H1 (cell line): ENCODE measurements around the gene CDC7. TPM values are rescaled to one million over a fixed set of nuclear protein-coding genes. Genes with fewer than 3 reads are reported as not detected.

Source experiments
- CTCF ChIA-PET: fragments of 300-600 bp; sonication (Branson Sonifier 250); formaldehyde crosslinking; loops from one replicate; lab custom pipeline; 2021; ENCODE audit not compliant: partially characterized antibody; lab: Charles Lee
- POLR2A ChIA-PET: fragments of 300-600 bp; sonication (Branson Sonifier 250); formaldehyde crosslinking; loops from one replicate; lab custom pipeline; 2021; ENCODE audit warnings: inconsistent platforms; ENCODE audit not compliant: partially characterized antibody; lab: Charles Lee
- DNase-seq, 2 experiments: peaks; one replicate each; pipeline versions ENCODE4 v3.0.0 to v3.0.0-alpha.2; 2010 to 2022; ENCODE audit warnings: low spot score in 2 of 2, low read depth in 1 of 2, mixed read lengths in 1 of 2
- FAIRE-seq: peaks from 2 replicates; lab custom pipeline; 2011; peaks lifted over from hg19 to GRCh38; lab: Jason Lieb, UNC
- H2AFZ ChIP-seq: 2 replicates; pipeline ENCODE4 v1.8.1; 2012; ENCODE audit warnings: low read length, inconsistent platforms
- H2AK5ac ChIP-seq: 2 replicates; pipeline ENCODE4 v1.6.1; 2013; ENCODE audit warnings: low read depth, low read length
- H2BK120ac ChIP-seq: replicated peaks from 2 replicates; pipeline ENCODE3; 2013; ENCODE audit warnings: low read depth, low read length, inconsistent platforms
- H2BK12ac ChIP-seq: 2 replicates; pipeline ENCODE4 v1.6.1; 2013; ENCODE audit warnings: low read depth, low read length
- H2BK15ac ChIP-seq: 2 replicates; pipeline ENCODE4 v1.6.1; 2013; ENCODE audit warnings: low read length
- H2BK20ac ChIP-seq: 2 replicates; pipeline ENCODE4 v1.6.1; 2013; ENCODE audit warnings: low read length
- H2BK5ac ChIP-seq: 2 replicates; pipeline ENCODE4 v1.6.1; 2013; ENCODE audit warnings: low read depth, low read length
- H3K14ac ChIP-seq: 2 replicates; pipeline ENCODE4 v1.6.1; 2013; ENCODE audit warnings: inconsistent platforms; ENCODE audit not compliant: insufficient read length
- H3K18ac ChIP-seq: 2 replicates; pipeline ENCODE4 v1.6.1; 2013; ENCODE audit warnings: low read length; ENCODE audit errors: extremely low read depth
- H3K23ac ChIP-seq: 2 replicates; pipeline ENCODE4 v1.6.1; 2013; ENCODE audit warnings: inconsistent platforms; ENCODE audit not compliant: insufficient read length
- H3K23me2 ChIP-seq: 2 replicates; pipeline ENCODE4 v1.6.1; 2013; ENCODE audit warnings: low read depth, low read length
- H3K27ac ChIP-seq: 2 replicates; pipeline ENCODE4 v1.6.1; 2011; ENCODE audit warnings: low read depth, low read length, inconsistent platforms
- H3K27me3 ChIP-seq, 4 experiments: replicated peaks in 1 of 4; 1 replicate in 1 of 4; 2 replicates in 3 of 4; pipeline versions ENCODE4 v1.6.1 to v1.8.1; 2011 to 2013; ENCODE audit warnings: low read length in 3 of 4, mild to moderate bottlenecking in 3 of 4, inconsistent platforms in 2 of 4, mixed read lengths in 2 of 4, moderate library complexity in 1 of 4; ENCODE audit not compliant: control insufficient read depth in 3 of 4, insufficient read depth in 3 of 4; ENCODE audit errors: extremely low read depth in 1 of 4
- H3K36me3 ChIP-seq, 4 experiments: 2 replicates each; pipeline versions ENCODE4 v1.6.1 to v1.8.1; 2011 to 2013; ENCODE audit warnings: mild to moderate bottlenecking in 4 of 4, low read length in 3 of 4, moderate library complexity in 2 of 4, control low read depth in 1 of 4, inconsistent platforms in 1 of 4; ENCODE audit not compliant: insufficient read depth in 4 of 4, control insufficient read depth in 2 of 4
- H3K4ac ChIP-seq: replicated peaks from 2 replicates; pipeline ENCODE3; 2013; ENCODE audit warnings: low read length, low read depth, mixed read lengths, inconsistent platforms; ENCODE audit not compliant: insufficient read length
- H3K4me1 ChIP-seq, 4 experiments: replicated peaks in 1 of 4; 1 replicate in 1 of 4; 2 replicates in 3 of 4; pipeline versions ENCODE4 v1.6.1 to v1.8.1; 2011 to 2013; ENCODE audit warnings: low read length in 3 of 4, inconsistent platforms in 2 of 4, mixed read lengths in 1 of 4; ENCODE audit not compliant: insufficient read depth in 4 of 4, control insufficient read depth in 3 of 4
- H3K4me2 ChIP-seq, 2 experiments: 2 replicates each; pipeline versions ENCODE4 v1.6.1 to v1.8.1; 2011 to 2013; ENCODE audit warnings: low read depth in 2 of 2, low read length in 2 of 2, control low read depth in 1 of 2, inconsistent platforms in 1 of 2, mild to moderate bottlenecking in 1 of 2; ENCODE audit not compliant: insufficient read depth in 1 of 2
- H3K4me3 ChIP-seq, 4 experiments: fragments of 200-600, 300-600 bp in 1 of 4; sonication (generic), shearing (Covaris generic), sonication (Bioruptor Twin) in 1 of 4; 2 replicates each; pipeline versions ENCODE4 v1.5.1 to v1.8.1; 2011 to 2016; ENCODE audit warnings: low read length in 4 of 4, low read depth in 3 of 4, control low read depth in 2 of 4, inconsistent platforms in 2 of 4, mild to moderate bottlenecking in 2 of 4, mixed read lengths in 1 of 4, moderate library complexity in 1 of 4; ENCODE audit not compliant: insufficient read depth in 2 of 4; ENCODE audit errors: extremely low read depth in 1 of 4
- H3K56ac ChIP-seq: replicated peaks from 2 replicates; pipeline ENCODE3; 2013; ENCODE audit warnings: low read depth, mild to moderate bottlenecking, mixed read lengths, low read length, inconsistent platforms; ENCODE audit not compliant: insufficient read length
- H3K79me1 ChIP-seq: 2 replicates; pipeline ENCODE4 v1.6.1; 2013; ENCODE audit warnings: low read depth, low read length, control low read depth
- H3K79me2 ChIP-seq, 2 experiments: 2 replicates each; pipeline versions ENCODE4 v1.6.1 to v1.8.1; 2012 to 2013; ENCODE audit warnings: low read length in 2 of 2, mild to moderate bottlenecking in 2 of 2, inconsistent platforms in 1 of 2; ENCODE audit not compliant: insufficient read depth in 2 of 2, control insufficient read depth in 1 of 2
- H3K9ac ChIP-seq, 4 experiments: replicated peaks in 1 of 4; 1 replicate in 1 of 4; 2 replicates in 3 of 4; pipeline versions ENCODE4 v1.6.1 to v1.8.1; 2011 to 2013; ENCODE audit warnings: low read depth in 3 of 4, low read length in 3 of 4, control low read depth in 2 of 4, mild to moderate bottlenecking in 2 of 4, moderate library complexity in 2 of 4, inconsistent platforms in 1 of 4; ENCODE audit errors: extremely low read depth in 1 of 4
- H3K9me3 ChIP-seq, 2 experiments: 2 replicates each; pipeline versions ENCODE4 v1.6.1 to v1.8.1; 2012 to 2013; ENCODE audit warnings: mild to moderate bottlenecking in 2 of 2, moderate library complexity in 2 of 2, control low read depth in 1 of 2, inconsistent platforms in 1 of 2, low read depth in 1 of 2, low read length in 1 of 2, mixed read lengths in 1 of 2; ENCODE audit not compliant: insufficient read depth in 2 of 2
- H4K20me1 ChIP-seq, 2 experiments: replicated peaks in 1 of 2; 2 replicates each; pipeline versions ENCODE3 to v1.8.1; 2011 to 2013; ENCODE audit warnings: inconsistent platforms in 2 of 2, low read length in 2 of 2, mild to moderate bottlenecking in 1 of 2; ENCODE audit not compliant: insufficient read depth in 2 of 2, control insufficient read depth in 1 of 2
- H4K5ac ChIP-seq: 2 replicates; pipeline ENCODE4 v1.6.1; 2013; ENCODE audit warnings: low read length, low read depth, mixed read lengths, inconsistent platforms; ENCODE audit not compliant: insufficient read length
- H4K8ac ChIP-seq: 2 replicates; pipeline ENCODE4 v1.8.0; 2013; ENCODE audit warnings: mild to moderate bottlenecking, moderate library complexity, low read length, inconsistent platforms; ENCODE audit not compliant: insufficient read depth; ENCODE audit errors: extremely low read depth
- H4K91ac ChIP-seq: replicated peaks from 2 replicates; pipeline ENCODE3; 2013; ENCODE audit warnings: low read length, mixed read lengths, inconsistent platforms; ENCODE audit not compliant: insufficient read length
- BACH1 ChIP-seq: IDR thresholded peaks from 2 replicates; pipeline ENCODE4 v1.6.1; 2012; ENCODE audit warnings: low read length, improper control_type of control experiment
- KDM4A ChIP-seq: IDR thresholded peaks from one replicate; pipeline ENCODE4 v1.7.1; 2012; ENCODE audit warnings: low read depth, mild to moderate bottlenecking, moderate library complexity, low read length, inconsistent platforms; ENCODE audit not compliant: severe bottlenecking
- KDM5A ChIP-seq: fragments of 200-600 bp; IDR thresholded peaks from 2 replicates; pipeline ENCODE4 v1.7.1; 2012; ENCODE audit warnings: mild to moderate bottlenecking, low read length, inconsistent platforms, mixed read lengths
- POU5F1 ChIP-seq: IDR thresholded peaks from 2 replicates; pipeline ENCODE4 v1.6.1; 2011; ENCODE audit warnings: low read depth, mild to moderate bottlenecking, low read length, moderate library complexity
- SIRT6 ChIP-seq: IDR thresholded peaks from one replicate; pipeline ENCODE4 v1.7.1; 2012; ENCODE audit warnings: low read length, inconsistent platforms
- SP1 ChIP-seq: IDR thresholded peaks from 2 replicates; pipeline ENCODE4 v1.6.1; 2011; ENCODE audit warnings: low read depth, low read length
- TEAD4 ChIP-seq: IDR thresholded peaks from 2 replicates; pipeline ENCODE4 v1.6.1; 2012; ENCODE audit warnings: low read depth, low read length, inconsistent platforms, mixed read lengths
- WGBS, 2 experiments: shearing (Covaris generic) in 1 of 2; methylation state at CpG; one replicate each; pipeline versions ENCODE4 v1.1.6 to v1.1.7; 2013 to 2015; ENCODE audit warnings: low lambda C conversion rate in 2 of 2, mixed read lengths in 2 of 2, inconsistent platforms in 1 of 2, low coverage in 1 of 2, missing lambda C conversion rate in 1 of 2; ENCODE audit not compliant: insufficient replicate concordance in 2 of 2, insufficient coverage in 1 of 2, insufficient read length in 1 of 2; ENCODE audit errors: extremely low coverage in 1 of 2, missing lambda C conversion rate in 1 of 2; 5-methylcytosine and 5-hydroxymethylcytosine counted together
- polyA plus RNA-seq, 7 experiments: library from polyadenylated mRNA; depleted of rRNA in 3 of 7; stranded (reverse) in 5 of 7; unstranded in 2 of 7; fragments of >200 nt in 5 of 7; fragments of 200-250 nt in 2 of 7; gene quantifications; 1 replicate in 5 of 7; 2 replicates in 1 of 7; 4 replicates in 1 of 7; pipeline versions ENCODE4 v1.2.1 to v1.2.3, GENCODE V29; 2011 to 2013; ENCODE audit warnings: missing spikeins in 2 of 7, mixed read lengths in 2 of 7
- total RNA-seq: library from RNA; stranded (reverse); fragmentation: NEBNext Ultra II Directional; extraction: Animal tissue kit (Norgen Biotek cat#: 25700); gene quantifications from 2 replicates; pipeline ENCODE4 v1.2.1, GENCODE V29; 2021

Gene CDC7
- total and polyA plus RNA-seq, 2 of the 8 experiments (the other 6 are each of a cell fraction or from before 2014, with no cell fraction given): 12.2 to 34.4 TPM

GRCh38 chr1:91513706-91514105, 13.1 kb downstream of the CDC7 start:
- H3K23me2 ChIP-seq: no peaks in the 10 kb centered on the region; the same call in 1 of the 2 replicates
- H3K23ac ChIP-seq: no peak overlapping the region
- WGBS, 2 experiments: 94% methylated on average over 1 of the region's 1 CpG; no CpG with 5 or more reads in 1 of the 2 experiments
- H4K8ac ChIP-seq: no peak overlapping the region
- H4K91ac ChIP-seq: no peak overlapping the region
- H3K4ac ChIP-seq: no peak overlapping the region
- no peak overlapping the region for H3K56ac ChIP-seq
- H3K27me3 ChIP-seq: no peaks in the 10 kb centered on the region
- H4K5ac ChIP-seq: no peak overlapping the region
- H2AFZ ChIP-seq: no peak overlapping the region
- no peak overlapping the region for H2BK5ac ChIP-seq
- no peak overlapping the region for H2BK20ac ChIP-seq
- no peaks in the 10 kb centered on the region for H3K4me1 ChIP-seq
- H2BK120ac ChIP-seq: no peak overlapping the region
- no peak overlapping the region for H3K4me2 ChIP-seq
- no peak for FAIRE-seq
- H3K9me3 ChIP-seq: no peaks in the 10 kb centered on the region
- no peaks in the 10 kb centered on the region for H4K20me1 ChIP-seq
- H3K79me1 ChIP-seq: no peaks in the 10 kb centered on the region
- H2AK5ac ChIP-seq: no peak overlapping the region
- no peak overlapping the region for H3K4me3 ChIP-seq
- H3K18ac ChIP-seq: no peak overlapping the region
- no peak overlapping the region for H3K27ac ChIP-seq
- no peak overlapping the region for H3K14ac ChIP-seq
- H2BK12ac ChIP-seq: no peak overlapping the region
- TF ChIP-seq POU5F1: no peak
- TF ChIP-seq SIRT6: no peak
- no peak for TF ChIP-seq KDM4A
- TF ChIP-seq SP1: no peak
- no peak for TF ChIP-seq TEAD4
- TF ChIP-seq BACH1: no peak
- no peak for TF ChIP-seq KDM5A
- H3K36me3 ChIP-seq: peaks cover 4 to 79% (median 32%) of the 10 kb centered on the region in 4 experiments
- ChIA-PET POLR2A (interaction anchor here (0.6 to 2.0 kb wide), 2 partner anchors 13 to 21 kb away, joined by 4 to 17 read pairs; partner anchors contain the start of gene CDC7), CTCF (interaction anchor here (0.9 to 3.5 kb wide), 10 partner anchors 11 to 604 kb away, joined by 3 to 40 read pairs (median 3); no protein-coding TSS in a partner anchor)
- H3K9ac ChIP-seq: no peak overlapping the region
- H2BK15ac ChIP-seq: no peak overlapping the region
- peaks cover 0 to 3% of the 10 kb centered on the region in 2 experiments; a peak in 1 of 4 replicates for H3K79me2 ChIP-seq
- no peak for DNase-seq
